OCI-LY7 (cell line): Measurements from ENCODE around the gene REEP5. TPM values are rescaled to one million over a fixed set of nuclear protein-coding genes. Genes with fewer than 3 reads are reported as not detected.
A peak's percentile ranks its signal among the peaks of the same experiment; 100 is the strongest.

ENCODE experiments used
- BruUV-seq: library from RNA; stranded (reverse); fragments of 400-500 nt; replicated peaks from 2 replicates; lab custom pipeline; 2021; lab: Mats Ljungman, UMichigan
- CTCF ChIA-PET: fragments of 300-600 bp; sonication (Branson Sonifier 250); formaldehyde crosslinking; loops from one replicate; lab custom pipeline; 2022; ENCODE audit warnings: antibody characterized with exemption; ENCODE audit not compliant: unreplicated experiment; lab: Charles Lee
- POLR2A ChIA-PET: fragments of 300-600 bp; sonication (Branson Sonifier 250); formaldehyde crosslinking; loops from one replicate; lab custom pipeline; 2022; ENCODE audit warnings: antibody characterized with exemption; lab: Charles Lee
- DNase-seq: peaks from one replicate; pipeline ENCODE4 v3.0.0-alpha.2; 2015; ENCODE audit warnings: low spot score
- H2AFZ ChIP-seq: fragments of 200-600 bp; sonication (generic), shearing (Covaris generic); 2 replicates; pipeline ENCODE4 v1.6.1; 2014; ENCODE audit warnings: mild to moderate bottlenecking, antibody characterized with exemption, low read length, moderate library complexity
- H3K27ac ChIP-seq: fragments of 200-600 bp; sonication (generic); 2 replicates; pipeline ENCODE4 v1.5.1; 2014; ENCODE audit warnings: mixed run types, low read depth, mild to moderate bottlenecking, moderate library complexity, low read length, inconsistent platforms; ENCODE audit not compliant: poor library complexity, severe bottlenecking
- H3K36me3 ChIP-seq: fragments of 200-600 bp; sonication (generic); 2 replicates; pipeline ENCODE4 v1.6.1; 2014; ENCODE audit warnings: mild to moderate bottlenecking, antibody characterized with exemption, low read length, moderate library complexity, mixed read lengths; ENCODE audit not compliant: insufficient read depth
- H3K4me1 ChIP-seq: fragments of 200-600 bp; sonication (generic); 2 replicates; pipeline ENCODE4 v1.5.1; 2014; ENCODE audit warnings: mild to moderate bottlenecking, low read length; ENCODE audit not compliant: insufficient read depth, poor library complexity, severe bottlenecking
- H3K4me2 ChIP-seq: fragments of 200-600 bp; sonication (generic); 2 replicates; pipeline ENCODE4 v1.6.1; 2014; ENCODE audit warnings: mild to moderate bottlenecking, low read length
- H3K4me3 ChIP-seq: fragments of 200-600 bp; sonication (generic); 2 replicates; pipeline ENCODE4 v1.5.1; 2014; ENCODE audit warnings: mild to moderate bottlenecking, low read depth, low read length; ENCODE audit not compliant: poor library complexity, severe bottlenecking
- H3K79me2 ChIP-seq: fragments of 200-600 bp; sonication (generic); 2 replicates; pipeline ENCODE4 v1.6.1; 2016; ENCODE audit warnings: low read depth, mild to moderate bottlenecking, low read length, moderate library complexity, mixed read lengths; ENCODE audit not compliant: insufficient read depth
- H3K9me2 ChIP-seq: fragments of 200-600 bp; sonication (generic); 2 replicates; pipeline ENCODE4 v1.6.1; 2016; ENCODE audit warnings: mild to moderate bottlenecking, low read length, mixed read lengths; ENCODE audit not compliant: insufficient read depth
- H3K9me3 ChIP-seq: fragments of 200-600 bp; sonication (generic); 2 replicates; pipeline ENCODE4 v1.6.1; 2014; ENCODE audit warnings: mild to moderate bottlenecking, mixed run types, low read length, mixed read lengths
- H4K20me1 ChIP-seq: fragments of 200-600 bp; sonication (generic); 2 replicates; pipeline ENCODE4 v1.6.1; 2014; ENCODE audit warnings: mild to moderate bottlenecking, antibody characterized with exemption, low read length, moderate library complexity, mixed read lengths; ENCODE audit not compliant: insufficient read depth
- EZH2phosphoT487 ChIP-seq: fragments of 200-600 bp; sonication (generic); IDR thresholded peaks from 2 replicates; pipeline ENCODE4 v1.6.1; 2018; ENCODE audit warnings: low read depth, borderline replicate concordance, mild to moderate bottlenecking, mixed run types, antibody characterized with exemption, low read length, moderate library complexity, mixed read lengths
- intact Hi-C: fragments of 100-400 bp; cut with micrococcal nuclease; formaldehyde crosslinking; loops from one replicate; pipeline ENCODE4 v1.10.0; 2022; ENCODE audit not compliant: unreplicated experiment
- total RNA-seq, 2 experiments: library from RNA; depleted of rRNA in 1 of 2; stranded (reverse); fragments of >200 nt in 1 of 2; shearing (Covaris generic) in 1 of 2; gene quantifications; 2 replicates each; pipeline ENCODE4 v1.2.3, GENCODE V29; 2014 to 2022
- TF ChIP-seq, protein P1 (sequence below): fragments of 200-600 bp; sonication (generic); conservative IDR thresholded peaks from 2 replicates; pipeline ENCODE4 v1.5.1; 2014; ENCODE audit warnings: mild to moderate bottlenecking, antibody characterized with exemption, low read length, moderate library complexity, mixed read lengths

The REEP5 gene
- total RNA-seq, 2 experiments from 2014 or later: 25.5 to 32.0 TPM

DNA sequence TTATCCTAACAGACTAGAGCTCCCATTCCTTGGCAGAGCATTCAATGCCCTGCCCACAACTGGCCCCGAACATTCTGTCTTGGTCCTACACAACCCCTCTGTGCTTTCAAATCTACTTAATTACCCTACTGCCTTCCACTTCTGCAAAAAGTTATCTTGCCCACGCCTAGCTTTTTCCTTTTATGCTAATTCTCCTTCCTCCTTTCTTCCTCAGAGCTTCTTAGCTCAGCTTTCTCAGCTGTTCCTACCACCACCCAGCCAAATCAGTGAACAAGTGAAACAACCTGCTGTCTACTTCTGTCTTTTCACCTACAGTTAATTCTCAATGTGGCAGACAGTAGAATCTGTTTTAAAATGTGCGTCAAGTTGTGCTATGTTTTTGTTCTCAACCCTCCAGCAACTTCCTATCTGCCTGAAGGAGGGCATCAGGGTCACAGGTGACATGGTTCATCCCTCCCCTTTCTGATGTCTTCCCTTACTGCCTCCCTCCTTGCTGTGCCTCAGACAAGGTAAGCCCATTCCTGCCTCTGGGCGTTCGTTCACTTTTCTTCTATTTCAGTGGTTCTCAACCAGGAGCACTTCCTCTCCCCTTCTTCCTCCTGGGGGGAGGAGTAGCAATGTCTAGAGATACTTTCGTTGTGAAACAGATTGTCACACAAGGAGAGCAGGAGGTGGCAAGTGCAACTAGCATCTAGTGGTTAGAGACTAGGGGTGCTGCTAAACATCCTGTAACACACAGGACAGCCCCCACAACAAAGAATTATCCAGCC lies 1.3 kb upstream of the REEP5 start:
- peak overlapping the region; percentile 91 for H3K4me2 ChIP-seq
- POLR2A ChIA-PET: interaction anchor here (0.6 to 4.4 kb wide), 19 partner anchors 8 to 600 kb away, joined by 3 to 20 read pairs (median 4); partner anchors contain the start of genes DCP2 and SRP19
- peaks cover 76% of the 10 kb centered on the region for H3K4me1 ChIP-seq
- H3K79me2 ChIP-seq: peaks cover 19% of the 10 kb centered on the region; the same call in 1 of the 2 replicates
- peaks cover 19% of the 10 kb centered on the region for H3K36me3 ChIP-seq
- peak overlapping the region; percentile 88 for H2AFZ ChIP-seq
- DNase-seq: peak; percentile 71
- H3K4me3 ChIP-seq: peak overlapping the region; percentile 85
- TF ChIP-seq EZH2phosphoT487: no peak
- TF ChIP-seq, protein P1, sequence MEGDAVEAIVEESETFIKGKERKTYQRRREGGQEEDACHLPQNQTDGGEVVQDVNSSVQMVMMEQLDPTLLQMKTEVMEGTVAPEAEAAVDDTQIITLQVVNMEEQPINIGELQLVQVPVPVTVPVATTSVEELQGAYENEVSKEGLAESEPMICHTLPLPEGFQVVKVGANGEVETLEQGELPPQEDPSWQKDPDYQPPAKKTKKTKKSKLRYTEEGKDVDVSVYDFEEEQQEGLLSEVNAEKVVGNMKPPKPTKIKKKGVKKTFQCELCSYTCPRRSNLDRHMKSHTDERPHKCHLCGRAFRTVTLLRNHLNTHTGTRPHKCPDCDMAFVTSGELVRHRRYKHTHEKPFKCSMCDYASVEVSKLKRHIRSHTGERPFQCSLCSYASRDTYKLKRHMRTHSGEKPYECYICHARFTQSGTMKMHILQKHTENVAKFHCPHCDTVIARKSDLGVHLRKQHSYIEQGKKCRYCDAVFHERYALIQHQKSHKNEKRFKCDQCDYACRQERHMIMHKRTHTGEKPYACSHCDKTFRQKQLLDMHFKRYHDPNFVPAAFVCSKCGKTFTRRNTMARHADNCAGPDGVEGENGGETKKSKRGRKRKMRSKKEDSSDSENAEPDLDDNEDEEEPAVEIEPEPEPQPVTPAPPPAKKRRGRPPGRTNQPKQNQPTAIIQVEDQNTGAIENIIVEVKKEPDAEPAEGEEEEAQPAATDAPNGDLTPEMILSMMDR: no peak
- peaks cover 6% of the 10 kb centered on the region; the same call in 1 of the 2 replicates for H3K9me3 ChIP-seq
- TSS peak; percentile 58 for BruUV-seq
- H4K20me1 ChIP-seq: peaks cover 4% of the 10 kb centered on the region; the same call in 1 of the 2 replicates
- H3K9me2 ChIP-seq: no peaks in the 10 kb centered on the region
- intact Hi-C loops: loop anchor here (1.0 to 10.0 kb wide), 5 partner anchors 41 to 599 kb away; partner anchors contain the start of gene SRP19
- CTCF ChIA-PET: interaction anchor here (1.0 kb wide), 3 partner anchors 8 to 62 kb away, joined by 3 read pairs; partner anchors contain the start of gene SRP19
- H3K27ac ChIP-seq: peak overlapping the region; percentile 92

DNA sequence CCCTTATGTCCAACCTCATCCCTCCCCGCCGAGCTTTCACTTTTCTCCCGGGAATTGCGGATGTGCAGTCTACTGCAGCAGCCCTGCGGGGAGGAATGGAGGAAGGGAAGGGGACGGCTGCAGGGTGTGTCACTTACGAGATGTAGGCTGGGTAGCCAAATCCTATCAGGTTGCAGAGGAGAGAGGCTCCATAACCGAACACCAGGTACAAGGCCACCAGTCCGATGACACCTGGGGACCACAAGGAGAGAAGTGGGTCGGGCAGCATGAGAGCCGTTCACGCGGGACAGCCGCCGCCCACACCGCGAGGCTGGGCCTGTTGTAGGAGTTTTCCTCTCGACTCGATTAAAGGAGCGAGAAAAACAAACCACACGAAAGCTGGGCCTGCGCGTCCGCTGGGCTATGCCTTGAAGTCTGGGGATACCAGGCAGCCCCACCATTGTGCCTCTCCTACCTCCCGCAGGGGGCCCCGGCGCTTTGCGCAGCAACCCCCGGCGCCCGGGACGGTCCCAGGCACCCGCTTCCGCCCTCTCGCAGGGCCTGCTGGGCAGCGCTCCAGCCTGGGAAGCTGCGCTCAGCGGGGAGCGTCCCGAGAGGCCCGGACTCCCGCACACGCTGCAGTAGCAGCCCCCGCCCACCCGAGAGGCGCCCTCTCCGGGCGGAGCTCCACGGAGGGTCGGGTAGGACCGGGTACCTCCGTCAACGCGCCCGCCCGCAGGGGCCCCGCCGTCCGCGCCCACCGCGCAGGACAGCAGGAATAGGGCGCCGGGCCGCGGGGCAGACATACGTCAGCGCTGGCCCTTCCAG lies 798 bp downstream of the REEP5 start:
- H3K4me3 ChIP-seq: peak overlapping the region; percentile 85
- peaks cover 40% of the 10 kb centered on the region for H3K36me3 ChIP-seq
- peaks cover 6% of the 10 kb centered on the region; the same call in 1 of the 2 replicates for H3K9me3 ChIP-seq
- H3K27ac ChIP-seq: peak overlapping the region; percentile 59
- H3K9me2 ChIP-seq: no peaks in the 10 kb centered on the region
- no peak for TF ChIP-seq EZH2phosphoT487
- TF ChIP-seq, protein P1: peak; percentile 34; the same call in 1 of the 2 replicates
- CTCF ChIA-PET: interaction anchor here (0.6 to 0.7 kb wide), 3 partner anchors 19 to 63 kb away, joined by 3 read pairs; no protein-coding TSS in a partner anchor
- DNase-seq: peak; percentile 67
- BruUV-seq: no TSS peak
- H3K4me2 ChIP-seq: peak overlapping the region; percentile 91
- peaks cover 61% of the 10 kb centered on the region for H3K4me1 ChIP-seq
- H2AFZ ChIP-seq: peak overlapping the region; percentile 61; the same call in 1 of the 2 replicates
- intact Hi-C loops: loop anchor here (5.0 to 10.0 kb wide), 2 partner anchors 126 to 601 kb away; no protein-coding TSS in a partner anchor
- H4K20me1 ChIP-seq: peaks cover 4% of the 10 kb centered on the region; the same call in 1 of the 2 replicates
- H3K79me2 ChIP-seq: peaks cover 21% of the 10 kb centered on the region; the same call in 1 of the 2 replicates
- POLR2A ChIA-PET: interaction anchor here (0.6 to 4.4 kb wide), 7 partner anchors 16 to 235 kb away, joined by 3 to 20 read pairs (median 4); no protein-coding TSS in a partner anchor
